ENCODE measurements around the gene KAT6B.

The KAT6B gene

DNA sequence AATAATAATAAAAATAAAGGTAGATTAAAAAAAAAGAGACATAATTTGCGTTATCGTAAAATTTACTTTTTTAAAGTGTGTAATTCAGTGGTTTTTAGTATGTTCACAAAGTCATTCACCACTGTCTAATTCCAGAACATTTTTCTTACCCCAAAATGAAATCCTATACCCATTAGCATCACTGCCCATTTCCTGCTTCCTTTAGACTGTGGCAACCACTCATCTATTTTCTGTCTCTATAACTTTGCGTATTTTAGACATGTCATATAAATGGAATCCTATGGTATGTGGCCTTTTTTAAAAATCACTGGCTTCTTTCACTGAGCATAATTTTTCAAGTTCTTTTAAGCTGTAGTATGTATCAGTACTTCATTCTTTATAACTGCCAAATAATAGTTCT is 53.6 kb downstream of the KAT6B start:
- no peak overlapping the region for H3K27ac Mint-ChIP-seq
- peaks cover 2% of the 10 kb centered on the region for H3K27me3 Mint-ChIP-seq (ENCODE audit: low read depth, poor library complexity)
- no peaks in the 10 kb centered on the region for H3K9me3 Mint-ChIP-seq
- H3K4me1 Mint-ChIP-seq: peaks cover 29% of the 10 kb centered on the region
- peaks cover 18% of the 10 kb centered on the region for H3K36me3 Mint-ChIP-seq (ENCODE audit: low read depth)
- DNase-seq: no peak
- no peak overlapping the region for H3K4me3 Mint-ChIP-seq
- TF ChIP-seq, protein P1, sequence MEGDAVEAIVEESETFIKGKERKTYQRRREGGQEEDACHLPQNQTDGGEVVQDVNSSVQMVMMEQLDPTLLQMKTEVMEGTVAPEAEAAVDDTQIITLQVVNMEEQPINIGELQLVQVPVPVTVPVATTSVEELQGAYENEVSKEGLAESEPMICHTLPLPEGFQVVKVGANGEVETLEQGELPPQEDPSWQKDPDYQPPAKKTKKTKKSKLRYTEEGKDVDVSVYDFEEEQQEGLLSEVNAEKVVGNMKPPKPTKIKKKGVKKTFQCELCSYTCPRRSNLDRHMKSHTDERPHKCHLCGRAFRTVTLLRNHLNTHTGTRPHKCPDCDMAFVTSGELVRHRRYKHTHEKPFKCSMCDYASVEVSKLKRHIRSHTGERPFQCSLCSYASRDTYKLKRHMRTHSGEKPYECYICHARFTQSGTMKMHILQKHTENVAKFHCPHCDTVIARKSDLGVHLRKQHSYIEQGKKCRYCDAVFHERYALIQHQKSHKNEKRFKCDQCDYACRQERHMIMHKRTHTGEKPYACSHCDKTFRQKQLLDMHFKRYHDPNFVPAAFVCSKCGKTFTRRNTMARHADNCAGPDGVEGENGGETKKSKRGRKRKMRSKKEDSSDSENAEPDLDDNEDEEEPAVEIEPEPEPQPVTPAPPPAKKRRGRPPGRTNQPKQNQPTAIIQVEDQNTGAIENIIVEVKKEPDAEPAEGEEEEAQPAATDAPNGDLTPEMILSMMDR (IDR thresholded peaks at IDR 0.05): no peak

DNA sequence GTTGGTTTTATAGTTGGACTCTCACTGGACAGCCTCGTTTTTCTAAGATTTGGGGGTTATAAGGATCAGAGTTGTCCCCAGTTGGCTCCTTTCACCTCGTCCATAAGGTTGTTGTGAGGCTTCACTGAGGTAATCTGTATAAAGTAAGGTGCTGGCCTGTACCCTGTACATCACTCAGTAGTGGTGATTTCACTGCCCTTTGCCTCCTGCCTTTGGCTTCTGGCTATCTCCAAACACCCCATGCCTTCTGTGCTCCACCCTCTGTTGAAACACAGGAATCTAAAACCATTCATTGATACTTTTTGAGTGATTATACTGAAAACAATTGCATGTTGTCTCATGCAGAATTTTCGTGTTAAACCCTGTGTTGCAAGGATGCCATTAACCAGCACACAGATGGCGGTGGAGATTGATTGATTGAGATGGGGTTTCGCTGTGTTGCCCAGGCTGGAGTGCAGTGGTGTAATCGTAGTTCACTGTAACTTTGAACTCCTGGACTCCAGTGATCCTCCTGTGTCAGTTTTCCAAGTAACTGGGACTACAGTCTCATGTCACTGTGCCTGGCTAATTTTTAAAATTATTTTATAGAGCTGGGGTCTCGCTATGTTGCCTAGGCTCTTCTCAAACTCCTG is 55.0 kb downstream of the KAT6B start:
- no peak for DNase-seq
- H3K27me3 Mint-ChIP-seq (ENCODE audit: low read depth, poor library complexity): peaks cover 2% of the 10 kb centered on the region
- H3K4me3 Mint-ChIP-seq: no peak overlapping the region
- peaks cover 18% of the 10 kb centered on the region for H3K36me3 Mint-ChIP-seq (ENCODE audit: low read depth)
- TF ChIP-seq, protein P1 (IDR thresholded peaks at IDR 0.05): no peak
- H3K27ac Mint-ChIP-seq: no peak overlapping the region
- no peaks in the 10 kb centered on the region for H3K9me3 Mint-ChIP-seq
- H3K4me1 Mint-ChIP-seq: peaks cover 15% of the 10 kb centered on the region

DNA sequence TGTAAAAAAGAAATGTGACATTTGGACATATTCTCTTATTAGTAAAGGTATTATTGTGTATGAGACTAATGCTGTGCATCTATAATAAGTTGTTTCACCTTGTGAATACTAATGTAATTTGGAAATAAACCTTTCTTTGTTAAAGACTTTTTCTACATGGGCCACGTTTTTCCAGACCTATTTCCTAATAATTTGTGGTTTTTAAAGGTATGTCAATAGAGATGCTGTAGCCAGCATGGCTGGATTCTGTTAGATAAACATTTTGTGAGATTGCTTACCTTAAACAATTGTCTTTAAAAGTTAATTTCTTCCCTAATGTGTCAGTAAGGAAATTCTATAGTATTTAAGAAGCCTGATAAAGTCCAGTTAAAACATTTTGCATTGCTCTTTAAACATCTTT is 56.0 kb downstream of the KAT6B start:
- Mint-ChIP-seq H3K4me3 (no peak overlapping the region), H3K27me3 (ENCODE audit: low read depth, poor library complexity) (peaks cover 2% of the 10 kb centered on the region), H3K27ac (no peak overlapping the region), H3K4me1 (peaks cover 8% of the 10 kb centered on the region), H3K36me3 (ENCODE audit: low read depth) (peaks cover 18% of the 10 kb centered on the region), H3K9me3 (no peaks in the 10 kb centered on the region)
- TF ChIP-seq, protein P1 (IDR thresholded peaks at IDR 0.05): no peak
- no peak for DNase-seq

DNA sequence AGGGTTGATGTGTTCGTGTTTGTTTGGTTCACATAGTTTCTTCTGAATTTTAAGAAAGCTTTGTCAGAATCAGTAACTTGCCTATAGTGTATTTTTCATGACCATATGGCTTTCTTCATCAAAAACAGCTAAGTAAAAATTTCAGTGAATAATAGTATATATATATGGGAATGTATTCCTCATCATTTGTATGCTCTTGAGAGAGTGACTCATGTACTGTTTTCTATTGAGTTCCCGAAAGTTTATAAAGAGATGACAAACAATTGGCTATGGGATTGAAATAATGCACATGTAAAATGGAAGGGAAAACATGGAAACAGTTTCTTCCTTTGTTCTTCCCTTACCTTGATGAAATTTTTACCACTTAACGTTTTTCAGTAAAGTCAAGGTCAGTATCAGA is 56.4 kb downstream of the KAT6B start:
- no peaks in the 10 kb centered on the region for H3K9me3 Mint-ChIP-seq
- H3K27ac Mint-ChIP-seq: no peak overlapping the region
- H3K4me3 Mint-ChIP-seq: no peak overlapping the region
- peaks cover 18% of the 10 kb centered on the region for H3K36me3 Mint-ChIP-seq (ENCODE audit: low read depth)
- TF ChIP-seq, protein P1 (IDR thresholded peaks at IDR 0.05): no peak
- peaks cover 4% of the 10 kb centered on the region for H3K4me1 Mint-ChIP-seq
- peaks cover 2% of the 10 kb centered on the region for H3K27me3 Mint-ChIP-seq (ENCODE audit: low read depth, poor library complexity)
- no peak for DNase-seq

DNA sequence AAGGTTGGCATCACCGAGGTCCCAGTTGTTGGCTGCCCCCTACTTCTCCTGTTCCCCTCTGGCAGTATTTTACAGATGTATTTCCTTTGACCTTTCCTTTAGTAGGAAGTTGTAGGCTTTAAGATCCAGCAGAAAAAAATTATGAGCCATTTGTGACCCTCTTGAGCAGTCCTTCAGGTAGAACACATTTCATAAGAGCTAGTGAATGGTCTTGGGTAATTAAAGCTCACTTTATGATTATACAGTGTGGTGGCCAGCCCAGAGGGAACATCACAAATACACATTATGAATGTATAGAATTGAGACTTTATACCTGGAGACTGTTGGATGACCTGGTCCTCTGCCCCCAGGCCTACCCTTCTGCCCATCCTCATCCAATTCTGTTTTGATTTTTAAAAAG is 57.0 kb downstream of the KAT6B start:
- H3K9me3 Mint-ChIP-seq: no peaks in the 10 kb centered on the region
- H3K4me3 Mint-ChIP-seq: no peak overlapping the region
- TF ChIP-seq, protein P1 (IDR thresholded peaks at IDR 0.05): no peak
- DNase-seq: no peak
- peaks cover 2% of the 10 kb centered on the region for H3K27me3 Mint-ChIP-seq (ENCODE audit: low read depth, poor library complexity)
- no peaks in the 10 kb centered on the region for H3K4me1 Mint-ChIP-seq
- H3K27ac Mint-ChIP-seq: peak overlapping the region; percentile 23
- H3K36me3 Mint-ChIP-seq (ENCODE audit: low read depth): peaks cover 18% of the 10 kb centered on the region

DNA sequence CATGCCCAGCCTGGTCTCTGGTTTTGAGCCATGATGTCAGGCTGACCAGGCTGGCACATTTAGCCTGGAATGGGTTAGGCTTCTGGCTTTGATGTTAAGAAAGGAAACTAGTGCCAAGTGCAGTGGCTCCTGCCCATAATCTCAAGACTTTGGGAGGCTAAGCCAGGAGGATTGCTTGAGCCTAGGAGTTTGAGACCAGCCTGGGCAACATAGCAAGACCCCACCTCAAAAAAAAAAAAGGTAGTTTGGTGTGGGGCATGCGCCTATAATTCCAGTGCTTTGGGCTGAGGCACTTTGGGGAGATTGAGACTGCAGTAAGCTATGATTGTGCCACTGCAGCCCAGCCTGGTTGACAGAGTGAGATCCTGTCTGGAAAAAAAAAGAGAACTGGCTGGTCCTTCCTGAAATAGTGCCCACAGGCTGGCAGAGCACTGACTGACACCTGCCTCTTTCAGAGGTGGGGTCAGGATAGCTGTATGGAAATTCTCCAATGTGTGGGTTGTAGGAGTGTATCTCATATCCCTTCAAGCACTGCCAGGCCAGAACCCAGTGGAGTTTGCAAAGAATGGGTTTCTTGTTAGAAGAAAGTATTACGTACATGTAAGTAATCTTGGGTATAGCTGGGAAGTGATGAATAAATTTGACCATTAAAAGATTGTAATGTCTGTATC is 61.3 kb downstream of the KAT6B start:
- TF ChIP-seq, protein P1 (IDR thresholded peaks at IDR 0.05): no peak
- Mint-ChIP-seq H3K9me3 (no peaks in the 10 kb centered on the region), H3K27ac (no peak overlapping the region), H3K36me3 (ENCODE audit: low read depth) (peaks cover 5% of the 10 kb centered on the region), H3K4me1 (peaks cover 14% of the 10 kb centered on the region), H3K4me3 (no peak overlapping the region), H3K27me3 (ENCODE audit: low read depth, poor library complexity) (no peaks in the 10 kb centered on the region)
- no peak for DNase-seq
